GM21360 (cell line): Measurements from ENCODE around the gene SLC25A45.
"Not testable (repeated sequence)": the region's sequence is repeated elsewhere in the genome, so short reads cannot be mapped to it uniquely, and the experiment has no call there.

Experiments used
- ATAC-seq: cut with Tn5 transposase; IDR thresholded peaks from one replicate; pipeline ENCODE4 v1.9.1; 2021; ENCODE audit warnings: mild to moderate bottlenecking, moderate library complexity; ENCODE audit not compliant: unreplicated experiment

The SLC25A45 gene

DNA sequence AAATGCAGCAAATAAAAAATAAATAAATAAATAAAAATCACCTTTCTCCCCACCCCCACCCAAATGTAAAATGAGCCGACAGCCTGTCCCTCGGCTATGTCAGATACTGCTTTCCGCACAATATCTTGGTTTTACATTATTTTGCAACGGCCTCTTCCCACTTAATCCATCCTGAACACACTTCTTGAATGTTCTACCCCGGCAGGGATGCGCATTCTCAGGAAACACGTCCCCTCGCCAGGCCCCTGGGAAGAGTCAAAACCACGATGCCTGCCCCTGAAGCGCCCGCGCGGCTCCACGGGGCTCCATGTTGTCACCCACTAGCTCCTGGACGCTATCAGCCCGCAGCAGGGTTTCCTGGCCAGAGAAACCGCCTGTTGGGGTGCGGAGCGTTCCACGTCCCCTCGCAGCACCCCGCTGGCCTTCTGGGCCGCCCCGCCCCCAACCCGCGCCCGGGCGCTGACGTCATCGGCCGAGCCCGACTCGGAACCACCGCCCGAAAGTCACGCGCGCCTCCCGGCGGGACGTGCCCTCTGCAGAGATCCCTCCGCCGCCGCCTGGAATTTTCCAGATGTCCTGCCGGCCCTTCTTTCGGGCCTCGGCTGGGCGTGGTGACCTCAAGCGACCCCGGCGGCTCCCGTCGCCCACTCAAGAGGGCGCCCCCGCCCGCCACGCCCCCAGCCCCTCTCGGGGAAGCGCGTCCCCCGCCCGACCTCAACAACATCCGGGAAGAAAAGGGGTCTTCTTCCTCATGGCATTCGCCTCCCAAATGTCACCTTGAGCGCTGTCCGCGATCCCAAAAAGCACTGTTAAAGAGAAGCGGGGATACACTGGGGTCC lies 39.6 kb upstream of the SLC25A45 start:
- ATAC-seq: peak; percentile 24

DNA sequence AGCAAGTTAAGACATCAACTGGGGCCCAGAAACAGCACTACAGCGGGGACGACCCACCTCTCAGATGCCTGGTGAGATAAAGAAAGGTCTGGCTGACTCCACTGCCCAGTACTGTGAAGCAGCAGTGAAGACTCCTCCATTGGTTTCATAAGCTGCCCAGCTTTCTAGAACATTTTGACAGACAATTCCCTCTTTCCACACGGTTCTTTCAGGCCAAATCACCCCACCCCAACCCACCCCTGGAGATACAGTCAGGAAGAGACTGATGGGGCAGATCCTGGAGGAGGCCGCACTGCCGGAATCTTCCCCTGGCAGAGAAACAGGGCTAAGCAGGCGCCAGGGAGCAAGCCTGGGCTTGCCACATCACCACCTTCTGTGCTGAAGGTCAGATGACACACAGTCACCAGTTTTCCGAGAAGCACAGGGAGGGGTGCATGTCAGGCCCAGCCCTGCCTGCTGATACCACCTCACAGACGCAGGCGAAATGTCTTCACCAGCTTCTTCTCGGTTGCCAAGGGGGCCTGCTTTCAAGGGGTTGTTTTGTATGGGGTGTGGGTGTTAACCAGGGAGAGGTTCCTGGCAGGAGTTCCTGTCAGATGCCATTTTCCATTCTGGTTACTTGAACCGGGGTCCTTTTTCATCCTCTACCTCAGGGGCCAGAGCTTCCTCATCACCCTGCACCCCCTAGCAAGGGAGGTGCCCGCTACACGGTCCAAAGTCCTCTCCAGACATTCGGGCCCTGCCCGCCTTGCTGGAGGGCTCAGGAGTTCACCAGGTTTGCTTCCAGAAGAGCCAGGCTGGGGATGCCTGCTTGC lies 38.7 kb upstream of the SLC25A45 start:
- ATAC-seq: no peak

DNA sequence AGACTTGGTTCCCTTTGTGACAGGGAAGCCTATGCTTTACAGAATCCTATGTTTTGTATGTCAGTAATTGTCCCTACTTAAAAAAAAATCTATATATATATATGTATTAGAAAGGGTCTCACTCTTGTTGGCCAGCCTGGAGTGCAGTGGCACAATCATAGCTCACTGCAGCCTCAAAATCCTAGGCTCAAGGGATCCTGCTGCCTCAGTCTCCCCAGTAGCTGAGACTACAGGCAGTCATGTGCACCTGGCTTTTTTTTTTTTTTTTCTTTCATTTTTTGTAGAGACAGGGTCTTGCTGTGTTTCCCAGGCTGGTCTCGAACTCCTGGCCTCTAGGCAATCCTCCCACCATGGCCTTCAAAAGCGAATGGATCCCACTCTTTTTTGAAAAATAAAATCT lies 38.1 kb upstream of the SLC25A45 start:
- ATAC-seq: no peak

DNA sequence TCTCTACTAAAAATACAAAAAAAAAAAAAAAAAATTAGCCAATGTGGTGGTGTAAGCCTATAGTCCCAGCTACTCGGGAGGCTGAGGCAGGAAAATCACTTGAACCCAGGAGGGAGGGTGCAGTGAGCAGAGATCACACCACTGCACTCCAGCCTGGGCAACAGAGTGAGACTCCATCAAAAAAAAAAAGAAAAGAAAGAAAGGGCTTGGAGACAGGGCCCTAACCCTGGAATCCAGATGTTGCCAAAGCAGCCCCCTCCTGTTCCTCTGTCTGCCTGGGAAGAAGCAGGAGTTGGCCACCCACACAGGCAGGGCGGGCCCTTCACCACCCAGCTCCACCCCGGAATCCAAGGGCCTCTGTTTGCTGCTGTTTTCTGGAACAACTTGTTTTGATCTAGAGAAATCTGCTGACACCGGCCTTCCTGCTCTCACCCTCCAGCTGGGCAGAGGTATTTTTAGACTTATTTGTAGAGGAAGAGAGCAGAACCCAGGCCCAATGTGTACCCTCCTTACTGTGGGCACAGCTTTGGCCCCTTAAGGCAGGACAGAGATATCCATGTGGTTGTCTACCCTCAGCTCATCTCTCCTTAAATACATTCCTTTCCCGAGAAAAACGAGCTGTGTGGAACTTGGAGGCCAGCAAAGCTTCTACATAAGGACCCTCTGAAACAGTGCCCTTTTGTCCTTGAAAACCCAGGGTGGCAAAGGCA lies 37.5 kb upstream of the SLC25A45 start:
- no peak for ATAC-seq

DNA sequence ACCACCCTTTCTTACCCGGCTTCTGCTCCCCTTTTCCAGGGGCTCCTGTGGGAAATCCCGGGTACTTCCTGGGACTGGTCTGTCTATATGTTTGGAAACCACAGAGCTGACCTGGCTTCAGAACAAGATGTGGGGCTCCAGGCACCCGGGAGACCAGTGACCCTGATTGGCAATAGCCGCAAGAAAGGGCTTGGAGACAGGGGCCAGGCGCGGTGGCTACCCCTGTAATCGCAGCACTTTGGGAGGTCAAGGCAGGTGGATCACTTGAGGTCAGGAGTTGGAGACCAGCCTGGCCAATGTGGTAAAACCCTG lies 37.0 kb upstream of the SLC25A45 start:
- no peak for ATAC-seq

DNA sequence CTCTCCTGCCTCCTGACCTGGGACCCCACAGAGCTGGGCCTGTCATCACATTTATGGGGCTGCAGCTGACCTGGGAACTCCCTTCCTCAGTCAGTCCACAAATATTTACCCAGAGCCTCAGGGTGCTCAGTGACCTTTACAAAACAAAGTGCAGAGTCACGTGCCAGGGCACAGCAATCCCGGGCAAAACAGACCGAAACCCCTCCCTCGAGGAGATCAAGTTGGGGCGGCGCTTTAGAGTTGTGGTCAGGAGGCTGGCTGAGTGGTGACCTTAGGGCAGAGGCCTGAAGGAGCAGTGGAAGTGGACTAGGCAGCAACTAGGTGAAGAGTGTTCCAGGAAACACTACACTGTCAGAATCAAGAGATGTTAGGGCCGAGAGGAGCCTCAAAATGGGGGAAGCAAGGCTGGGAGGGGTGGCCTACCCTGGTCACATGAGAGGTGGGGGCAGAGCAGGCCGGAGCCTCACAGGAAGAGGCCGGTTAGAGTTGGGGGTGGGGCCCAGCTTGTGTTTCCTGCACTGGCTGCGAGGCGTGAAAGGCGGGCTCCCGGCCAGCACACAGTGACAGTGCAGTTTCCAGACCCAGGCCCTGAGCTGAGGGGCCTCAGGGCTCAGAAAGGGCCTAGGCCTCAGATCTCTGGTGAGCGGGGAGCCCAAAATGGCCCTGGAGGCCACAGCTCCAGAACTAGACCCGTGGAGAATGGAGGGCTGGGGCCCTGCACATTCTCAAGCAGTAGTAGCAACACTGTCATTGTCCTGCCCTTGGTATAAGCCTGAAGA lies 36.4 kb upstream of the SLC25A45 start:
- ATAC-seq: peak; percentile 34

DNA sequence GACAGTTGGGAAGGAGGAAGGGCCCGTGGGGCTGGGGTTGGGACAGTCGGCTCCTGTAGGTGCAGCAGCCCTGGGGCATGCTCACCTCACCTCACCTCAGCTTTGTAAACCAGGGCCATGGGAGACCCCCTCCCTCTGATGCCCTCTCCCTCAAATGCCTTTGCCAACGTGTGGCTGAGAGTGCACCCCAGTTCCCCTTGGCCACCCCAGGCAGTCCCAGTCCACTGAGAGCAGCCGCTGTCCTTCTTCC lies 35.9 kb upstream of the SLC25A45 start:
- no peak for ATAC-seq

DNA sequence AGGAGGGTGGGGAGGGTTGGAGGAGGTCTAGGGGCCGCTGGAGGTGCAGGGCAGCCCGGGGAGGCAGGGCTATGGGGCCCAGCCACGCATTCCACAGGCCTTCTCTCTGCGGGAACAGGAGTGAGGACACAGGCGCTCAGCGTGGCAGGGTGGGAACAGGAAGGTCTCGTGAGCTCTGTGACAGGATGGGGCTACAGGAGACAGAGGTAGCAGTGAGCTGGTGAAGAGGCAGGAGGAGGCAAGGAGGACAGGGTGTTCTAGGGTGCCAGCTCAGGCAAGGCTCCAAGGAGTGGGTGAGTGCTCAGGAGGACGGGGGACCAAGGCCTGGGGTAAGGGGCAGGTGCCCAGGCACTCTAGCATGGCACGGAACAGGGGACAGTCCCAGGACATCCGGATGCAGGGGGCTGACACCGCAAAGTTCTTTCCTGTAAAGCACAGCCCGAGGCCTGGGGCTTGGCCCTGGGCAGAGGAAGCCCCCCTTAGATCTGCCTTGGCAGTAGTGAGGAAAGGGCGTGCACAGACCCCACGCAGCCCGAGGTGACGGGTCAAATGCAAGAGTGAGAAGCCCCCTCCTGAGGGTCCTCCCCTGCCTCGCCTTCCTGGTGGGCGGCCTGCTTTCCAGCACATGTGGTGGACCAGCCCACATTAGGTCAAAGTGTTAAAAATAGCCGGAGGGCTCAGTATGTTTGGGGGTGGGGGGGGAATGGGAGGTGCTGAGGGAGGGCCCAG lies 35.4 kb upstream of the SLC25A45 start:
- no peak for ATAC-seq

DNA sequence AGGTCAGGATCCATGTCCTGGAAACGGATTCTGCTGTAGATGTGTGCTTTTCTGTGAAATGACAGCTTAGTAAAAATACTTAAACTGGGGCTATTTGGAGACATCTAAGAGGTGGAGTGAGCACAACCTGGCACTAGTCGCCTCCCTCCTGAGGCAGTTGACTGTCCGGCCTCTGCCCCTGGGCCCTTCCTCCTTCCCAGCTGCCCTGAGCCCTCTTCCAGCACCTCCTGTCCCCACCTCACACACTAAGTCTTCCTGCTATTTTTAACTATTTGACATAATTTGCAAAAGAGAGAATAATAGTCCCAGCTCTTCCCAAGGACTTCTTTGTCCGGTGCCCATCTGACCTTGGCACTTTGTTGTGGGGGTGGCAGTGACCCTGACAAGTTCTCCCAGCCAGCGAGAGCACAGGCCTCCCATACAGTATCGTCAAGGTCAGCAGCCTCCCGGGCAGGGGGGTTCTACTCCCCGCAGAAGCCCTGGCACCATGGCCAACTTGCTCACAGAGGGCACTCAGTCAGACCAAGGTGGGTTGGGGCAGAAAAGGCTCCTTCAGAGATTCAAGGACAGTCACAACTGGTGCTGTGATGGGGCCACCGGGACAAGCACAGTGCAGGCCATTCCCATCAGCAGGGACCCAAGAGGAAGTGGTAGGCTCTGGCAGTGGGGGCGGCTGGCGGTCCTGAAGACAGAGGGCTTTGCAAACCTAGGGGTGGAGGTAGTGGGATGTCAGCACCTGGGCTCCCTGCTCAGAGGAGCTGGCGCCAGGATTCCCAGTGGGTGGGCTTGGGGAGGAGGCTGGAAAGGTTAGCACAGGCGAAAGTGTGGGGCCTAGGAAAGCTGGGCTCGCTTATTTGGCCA lies 34.6 kb upstream of the SLC25A45 start:
- ATAC-seq: no peak

DNA sequence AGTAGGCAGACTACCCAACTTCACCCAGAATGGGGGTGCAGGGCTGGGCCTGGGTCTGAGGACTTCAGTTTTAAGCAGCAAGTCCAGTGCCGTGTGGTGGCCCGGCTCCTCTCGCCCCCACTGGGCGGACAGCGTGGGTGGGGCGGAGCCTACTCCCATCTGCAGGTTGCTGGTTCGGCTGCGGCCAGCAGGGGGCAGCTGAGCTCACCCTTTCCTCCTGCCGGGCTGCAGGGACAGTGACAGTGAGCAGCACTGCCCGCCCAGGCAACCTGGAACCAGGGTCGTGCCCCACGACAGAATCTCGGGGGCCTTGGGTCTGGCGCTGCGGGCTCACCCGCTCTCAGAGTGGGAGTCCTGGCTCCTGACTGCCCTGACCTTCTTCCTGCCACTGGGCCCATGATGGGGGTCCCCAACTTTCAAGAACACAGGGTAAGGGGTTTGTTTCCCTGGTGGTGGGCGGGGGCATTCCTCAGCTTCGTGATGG lies 33.9 kb upstream of the SLC25A45 start:
- ATAC-seq: peak; percentile 33

DNA sequence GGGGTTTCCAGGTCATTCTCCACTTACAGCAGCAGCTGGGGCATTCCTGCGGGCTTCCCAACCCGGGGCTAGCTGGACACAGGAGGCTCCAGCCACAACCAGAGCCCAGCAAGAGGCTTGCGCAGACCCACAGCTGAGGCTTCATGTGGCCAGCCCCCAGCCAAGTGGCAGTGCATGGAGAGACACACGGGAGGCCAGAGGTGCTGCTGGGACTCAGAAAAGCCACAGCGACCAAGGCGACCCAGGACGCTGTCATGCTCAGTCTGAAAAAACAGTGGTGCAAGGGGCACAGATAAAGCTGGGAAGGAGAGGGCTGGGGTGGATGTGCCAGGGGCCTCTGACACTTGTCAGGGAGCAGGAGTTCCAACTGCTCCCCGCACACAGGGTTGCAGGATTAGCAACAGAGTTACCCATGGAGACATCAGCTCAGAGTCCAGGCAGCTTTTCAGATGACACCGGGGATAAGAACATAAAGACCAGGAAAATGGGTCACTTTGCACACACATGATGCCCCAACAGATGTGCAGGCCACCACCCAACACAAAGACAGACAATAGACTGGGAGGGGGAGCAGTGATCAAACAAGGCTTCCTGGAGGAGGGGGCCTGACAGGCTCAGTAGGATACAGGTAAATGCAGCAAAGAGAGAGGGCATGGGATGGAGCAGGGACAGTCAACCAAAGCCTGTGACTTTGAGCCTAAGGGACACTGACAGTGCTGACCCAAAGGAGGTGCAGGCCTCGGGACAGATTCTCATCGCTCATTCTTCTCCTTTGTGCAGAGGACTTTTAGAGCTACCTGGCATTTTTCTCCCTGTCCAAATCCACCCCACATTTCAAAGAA lies 33.3 kb upstream of the SLC25A45 start:
- ATAC-seq: no peak

DNA sequence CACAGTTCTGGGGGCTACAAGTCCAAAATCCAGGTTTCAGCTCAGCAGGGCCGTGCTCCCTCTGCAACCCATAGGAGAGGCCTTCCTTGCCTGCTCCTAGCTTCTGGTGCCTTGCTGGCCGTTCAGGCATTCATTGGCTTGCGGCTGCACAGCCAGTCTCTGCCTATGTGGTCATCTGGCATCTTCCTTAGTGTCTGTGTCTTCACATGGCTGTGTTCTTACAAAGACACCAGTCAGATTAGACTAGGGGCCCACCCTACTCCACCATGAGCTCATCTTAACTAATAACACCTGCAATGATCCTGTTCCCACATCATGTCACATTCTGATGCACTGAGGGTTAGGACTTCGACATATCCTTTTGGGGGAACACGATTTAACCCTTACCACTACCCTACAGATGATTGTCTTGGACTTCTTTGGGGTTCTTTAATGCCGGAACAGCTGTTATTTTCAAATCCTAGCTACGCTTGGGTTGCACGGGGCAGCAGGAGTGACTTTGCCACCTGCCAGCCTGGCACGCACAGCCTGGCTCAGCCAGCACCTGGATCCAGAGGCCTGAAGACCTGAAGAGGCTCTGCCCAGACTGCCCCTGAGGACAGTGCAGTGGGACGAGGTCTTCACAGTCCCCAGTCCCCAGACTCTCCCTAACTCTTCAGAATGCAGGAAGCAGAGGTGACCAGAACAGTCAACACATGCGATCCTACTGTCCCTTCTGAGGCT lies 32.5 kb upstream of the SLC25A45 start:
- no peak for ATAC-seq

DNA sequence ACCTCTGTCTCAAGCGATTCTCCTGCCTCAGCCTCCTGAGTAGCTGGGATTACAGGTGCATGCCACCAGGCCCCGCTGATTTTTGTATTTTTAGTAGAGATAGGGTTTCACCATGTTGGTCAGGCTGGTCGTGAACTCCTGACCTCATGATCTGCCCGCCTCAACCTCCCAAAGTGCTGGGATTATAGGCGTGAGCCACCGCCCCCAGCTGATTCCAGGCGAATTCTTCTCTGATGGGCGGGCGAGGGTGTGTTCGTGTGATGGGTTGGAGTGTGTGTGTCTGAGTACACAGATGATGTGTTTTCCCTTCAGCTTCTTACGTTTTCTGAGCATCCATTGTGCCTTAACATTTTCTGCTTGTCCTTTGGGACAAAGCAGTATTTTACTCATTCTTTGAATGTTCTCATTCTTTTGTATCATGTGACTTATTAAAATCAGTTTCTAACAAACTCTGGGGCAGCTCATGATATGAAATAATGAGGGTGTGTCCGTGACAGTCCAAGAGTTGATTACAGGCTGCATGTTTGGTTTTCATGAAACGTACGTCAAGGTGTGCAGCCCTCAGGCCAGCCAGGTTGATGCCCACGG lies 30.7 kb upstream of the SLC25A45 start:
- ATAC-seq: not testable (repeated sequence)

DNA sequence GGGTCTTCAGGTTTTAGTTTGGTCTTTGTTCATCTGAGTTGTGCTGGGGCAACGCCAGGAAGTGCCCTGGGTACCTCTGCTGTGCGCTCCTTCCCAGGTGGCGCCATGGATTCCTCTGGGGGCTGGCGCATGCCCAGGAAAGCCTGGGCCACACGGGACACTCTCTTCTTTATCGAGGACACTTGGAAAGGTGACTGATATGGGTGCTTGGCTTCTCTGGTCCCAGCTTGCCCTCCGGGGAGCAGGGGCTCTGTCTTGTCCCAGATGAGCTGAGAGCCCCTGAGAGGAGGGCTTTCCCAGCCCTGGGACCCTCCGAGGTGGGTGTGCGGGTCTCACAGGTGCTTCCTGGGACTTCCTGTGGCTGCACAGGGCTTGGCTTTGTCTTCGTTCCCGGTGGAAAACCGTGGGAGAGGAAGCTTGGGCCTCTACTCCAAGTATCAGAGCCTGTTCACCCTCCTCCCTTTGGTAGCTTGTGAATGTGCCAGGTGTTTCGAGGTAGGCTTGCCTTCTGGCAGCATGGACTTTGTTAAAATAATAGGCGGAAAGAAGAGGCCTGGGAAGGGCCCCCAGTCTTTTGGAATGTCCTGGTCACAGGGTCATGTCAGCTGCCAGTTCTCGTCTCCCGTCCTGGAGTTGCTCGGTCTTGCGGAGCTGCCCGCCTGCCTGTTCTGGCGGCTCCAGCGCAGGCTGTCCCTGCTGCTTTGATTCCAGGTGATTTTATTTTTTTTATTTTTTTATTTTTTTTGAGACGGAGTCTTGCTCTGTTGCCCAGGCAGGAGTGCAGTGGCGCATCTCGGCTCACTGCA lies 30.0 kb upstream of the SLC25A45 start:
- no peak for ATAC-seq

DNA sequence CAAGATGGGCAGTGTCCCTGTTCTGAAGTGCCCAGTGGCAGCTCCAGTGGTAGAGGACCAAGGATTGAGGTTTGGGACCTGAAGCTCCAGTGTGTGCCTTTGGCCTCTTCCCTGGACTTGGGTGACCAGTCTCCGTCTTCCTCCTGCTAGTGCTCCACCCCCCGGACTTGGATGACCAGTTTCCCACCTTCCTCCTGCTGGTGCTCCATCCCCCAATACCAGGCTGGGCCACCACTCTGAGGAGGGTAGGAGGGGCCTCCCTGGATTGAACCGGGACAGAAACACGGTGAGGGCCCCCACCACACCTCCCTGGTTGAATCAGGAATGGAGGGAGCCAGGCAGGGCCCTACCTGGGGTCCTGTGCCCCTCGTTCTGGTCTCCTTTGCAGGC lies 29.2 kb upstream of the SLC25A45 start:
- no peak for ATAC-seq

DNA sequence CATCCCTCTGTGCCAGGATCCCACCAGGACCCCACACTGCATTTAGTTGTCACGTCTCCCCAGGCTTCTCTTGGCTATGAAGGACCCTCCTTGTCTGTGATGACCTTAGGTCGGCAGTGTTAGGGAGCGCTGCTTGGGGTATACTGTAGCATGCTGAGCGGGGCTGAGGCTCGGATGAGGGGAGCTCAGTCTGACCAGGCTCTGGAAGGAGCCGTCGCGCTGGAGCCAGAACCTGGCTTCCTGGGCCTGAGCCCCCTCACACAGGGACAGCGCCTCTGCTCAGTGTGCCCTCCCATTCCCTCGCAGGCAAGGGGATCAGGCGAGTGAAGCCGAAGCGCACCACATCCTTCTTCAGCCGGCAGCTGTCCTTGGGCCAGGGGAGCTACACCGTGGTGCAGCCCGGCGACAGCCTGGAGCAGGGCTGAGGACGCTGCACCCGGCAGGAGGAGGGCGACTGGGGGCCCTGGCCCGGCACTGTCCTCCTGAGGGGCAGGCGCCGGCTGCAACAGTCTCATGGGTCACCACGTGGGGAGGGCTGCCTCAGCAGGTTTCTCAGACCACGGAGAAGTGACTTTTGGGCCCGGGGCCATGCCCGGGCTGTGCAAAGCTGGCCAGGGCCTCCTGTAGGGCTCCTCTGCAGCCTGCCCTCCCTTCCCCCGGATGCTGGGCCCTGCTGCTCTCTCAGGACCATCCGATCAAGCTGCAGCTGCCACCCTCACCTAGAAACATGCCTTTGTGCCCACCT lies 28.7 kb upstream of the SLC25A45 start:
- no peak for ATAC-seq
